Endometrial microvascular endothelial cells (primary cell): ENCODE results near the gene KLHL29. TPM values are rescaled to one million over a fixed set of nuclear protein-coding genes. Genes with fewer than 3 reads are reported as not detected.

Experiments
- in situ Hi-C: cut with HindIII; loops from 2 replicates; pipeline ENCODE4 v1.10.0; 2017; ENCODE audit warnings: low sequenced_read_pairs, low pct_unique_long_range_greater_than_20kb; ENCODE audit errors: inconsistent ontology term
- total RNA-seq: library from RNA; depleted of rRNA; stranded (reverse); fragments of >200 nt; gene quantifications from one replicate; pipeline ENCODE4 v1.2.3, GENCODE V29; 2015; ENCODE audit errors: inconsistent ontology term

KLHL29 gene
- total RNA-seq, 1 donor from 2014 or later = 4.0 TPM

GRCh38 chr2:23363831-23364230 is 21.1 kb upstream of the KLHL29 start:
- in situ Hi-C loops = no loop called here

GRCh38 chr2:23366720-23367119 is 18.3 kb upstream of the KLHL29 start:
- in situ Hi-C loops = no loop called here

DNA sequence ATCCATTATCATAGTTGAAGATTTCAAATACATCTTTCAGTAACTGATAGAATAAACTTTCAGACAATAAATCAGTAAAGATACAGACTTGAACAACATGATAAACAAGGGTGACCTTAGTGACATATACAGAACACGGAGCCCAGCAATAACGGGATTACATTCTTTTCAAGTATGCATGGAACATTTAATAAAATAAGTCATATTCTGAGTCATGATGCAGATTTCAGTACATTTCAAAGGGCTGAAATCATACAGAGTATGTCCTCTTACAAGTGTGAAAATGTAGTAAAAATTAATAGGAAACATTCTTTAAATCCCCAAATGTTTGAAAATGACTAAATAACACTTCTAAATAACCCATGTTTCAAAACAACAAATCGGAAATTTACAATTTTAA is 17.2 kb upstream of the KLHL29 start:
- in situ Hi-C loops = no loop called here

- in situ Hi-C loops = no loop called here
Observed at GRCh38 chr2:23373666-23374065, 11.3 kb upstream of the KLHL29 start.

GRCh38 chr2:23375448-23375847 is 9.5 kb upstream of the KLHL29 start:
- in situ Hi-C loops = no loop called here

DNA sequence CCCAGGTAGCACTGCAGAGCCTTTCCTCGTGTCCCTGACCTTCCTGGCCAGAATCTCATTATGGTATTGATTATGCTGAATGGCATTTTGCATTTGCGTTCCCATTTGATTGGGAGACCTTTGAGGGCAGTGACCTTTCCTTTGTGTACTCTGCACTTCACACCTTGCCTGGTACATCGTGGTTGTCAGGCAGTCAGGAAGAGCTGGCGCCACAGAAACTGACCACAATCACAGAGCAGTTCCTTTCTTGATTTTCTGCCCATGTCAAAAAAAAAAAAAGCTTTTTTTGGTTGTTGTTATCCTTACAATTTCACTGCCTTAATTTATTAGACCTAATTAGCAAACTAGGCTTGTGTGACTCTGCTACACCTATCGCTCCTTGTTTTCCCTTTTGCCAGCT is 8.9 kb upstream of the KLHL29 start:
- in situ Hi-C loops = no loop called here

- in situ Hi-C loops = no loop called here
Observed at GRCh38 chr2:23376972-23377371, 8.0 kb upstream of the KLHL29 start.

- in situ Hi-C loops = no loop called here
Observed at GRCh38 chr2:23377771-23378170, 7.2 kb upstream of the KLHL29 start.

- in situ Hi-C loops = no loop called here
Observed at GRCh38 chr2:23378496-23378895, 6.5 kb upstream of the KLHL29 start.

- in situ Hi-C loops = no loop called here
Observed at GRCh38 chr2:23379220-23379695, 5.7 kb upstream of the KLHL29 start.

GRCh38 chr2:23380562-23381065 is 4.4 kb upstream of the KLHL29 start:
- in situ Hi-C loops = no loop called here

DNA sequence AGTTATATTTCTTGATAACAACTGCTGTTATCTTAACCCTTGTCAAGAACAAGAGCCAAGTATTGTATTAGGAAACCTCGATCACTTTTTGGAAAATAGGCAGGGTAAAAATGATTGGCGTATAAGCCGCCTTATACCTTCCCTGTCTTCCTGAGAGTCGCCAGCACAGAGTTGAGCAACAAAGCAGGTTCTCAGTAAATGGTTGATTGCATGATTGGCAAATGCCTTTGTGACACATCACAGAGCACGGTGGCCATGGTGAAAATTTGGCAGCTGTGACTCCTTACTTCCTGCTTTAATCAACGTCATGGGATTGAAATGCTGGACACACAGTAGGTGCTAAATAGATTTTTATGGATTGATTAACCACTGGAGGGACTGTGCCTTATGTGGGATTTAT is 3.9 kb upstream of the KLHL29 start:
- in situ Hi-C loops = no loop called here

- in situ Hi-C loops = no loop called here
Observed at GRCh38 chr2:23381485-23381884, 3.5 kb upstream of the KLHL29 start.

GRCh38 chr2:23383100-23383499 is 1.9 kb upstream of the KLHL29 start:
- in situ Hi-C loops = no loop called here

DNA sequence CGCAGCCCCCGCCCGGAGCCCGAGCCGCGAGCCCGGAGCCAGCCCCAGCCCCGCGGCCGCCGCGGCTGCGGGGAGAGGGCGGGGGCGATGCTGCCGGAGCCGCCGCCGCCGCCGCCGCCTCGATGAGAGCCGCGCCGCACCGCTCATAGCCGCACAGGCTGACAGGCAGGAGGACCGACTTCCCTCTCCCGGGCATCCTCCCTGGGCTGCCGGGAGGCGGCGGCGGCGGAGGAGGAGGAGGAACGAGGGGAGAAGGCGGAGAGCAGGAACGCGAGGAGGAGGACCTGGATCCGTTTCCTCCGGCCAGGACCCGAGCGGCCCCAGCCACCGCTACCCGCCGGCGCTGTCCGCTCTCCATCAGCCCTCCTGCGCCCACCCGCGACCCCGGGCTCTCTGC is 370 bp downstream of the KLHL29 start:
- in situ Hi-C loops = no loop called here

GRCh38 chr2:23385748-23386338 is 864 bp downstream of the KLHL29 start:
- in situ Hi-C loops = no loop called here

- in situ Hi-C loops = no loop called here
Observed at GRCh38 chr2:23386339-23387220, 1.6 kb downstream of the KLHL29 start.

DNA sequence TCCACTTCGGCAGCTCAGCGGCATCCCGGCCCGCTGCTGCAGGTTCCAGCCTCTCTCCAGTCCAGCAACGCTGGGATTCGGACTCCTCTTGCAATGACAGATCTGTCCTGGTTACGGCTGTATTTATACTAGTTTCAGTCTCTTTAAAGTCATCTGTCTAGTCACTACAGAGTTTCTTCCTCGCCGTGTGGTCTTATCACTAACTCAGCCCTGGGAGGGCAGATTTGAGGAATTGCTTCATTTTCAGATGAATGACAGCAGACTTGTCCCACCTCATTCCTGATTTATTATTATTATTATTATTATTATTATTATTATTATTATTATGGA is 2.2 kb downstream of the KLHL29 start:
- in situ Hi-C loops = no loop called here

- in situ Hi-C loops = no loop called here
Observed at GRCh38 chr2:23387845-23388244, 2.9 kb downstream of the KLHL29 start.

GRCh38 chr2:23388294-23388693 is 3.3 kb downstream of the KLHL29 start:
- in situ Hi-C loops = no loop called here
